Spleen (tissue), 11 donors: ENCODE results near the gene CDA. TPM values are rescaled to one million over a fixed set of nuclear protein-coding genes. Genes with fewer than 3 reads are reported as not detected.

Experiments used
- DNase-seq: peaks from one replicate; pipeline ENCODE4 v3.0.0-alpha.2; 2020
- H3K27ac ChIP-seq, 8 donors: fragments of 200-600 bp; sonication (generic) in 7 of 8; 1 replicate in 4 of 8; 2 replicates in 4 of 8; pipeline versions ENCODE4 v1.5.0 to v1.8.0; 2016 to 2021; ENCODE audit warnings: inconsistent platforms in 4 of 8, mild to moderate bottlenecking in 4 of 8, moderate library complexity in 1 of 8
- H3K27me3 ChIP-seq, 7 donors: fragments of 200-600 bp; sonication (generic) in 6 of 7; replicated peaks in 1 of 7; 1 replicate in 4 of 7; 2 replicates in 3 of 7; pipeline versions ENCODE4 v1.5.0 to v1.8.0; 2016 to 2021; ENCODE audit warnings: inconsistent platforms in 3 of 7, mild to moderate bottlenecking in 1 of 7
- H3K36me3 ChIP-seq, 6 donors: fragments of 200-600 bp; sonication (generic) in 5 of 6; 1 replicate in 4 of 6; 2 replicates in 2 of 6; pipeline versions ENCODE4 v1.5.0 to v1.8.0; 2016 to 2021; ENCODE audit warnings: inconsistent platforms in 2 of 6
- H3K4me1 ChIP-seq, 6 donors: fragments of 200-600 bp; sonication (generic) in 5 of 6; 1 replicate in 3 of 6; 2 replicates in 3 of 6; pipeline versions ENCODE4 v1.5.0 to v1.8.0; 2016 to 2021; ENCODE audit warnings: inconsistent platforms in 3 of 6
- H3K4me3 ChIP-seq, 8 donors: fragments of 200-600 bp; sonication (generic) in 7 of 8; 1 replicate in 4 of 8; 2 replicates in 4 of 8; pipeline versions ENCODE4 v1.5.0 to v1.8.0; 2016 to 2021; ENCODE audit warnings: inconsistent platforms in 4 of 8, mild to moderate bottlenecking in 4 of 8, moderate library complexity in 2 of 8
- H3K9me3 ChIP-seq, 8 donors: fragments of 200-600 bp; sonication (generic) in 7 of 8; 1 replicate in 4 of 8; 2 replicates in 4 of 8; pipeline versions ENCODE4 v1.5.0 to v1.8.0; 2016 to 2021; ENCODE audit warnings: inconsistent platforms in 4 of 8
- CTCF ChIP-seq, 11 experiments: fragments of 200-600 bp in 7 of 11; fragments of 450-650 bp in 4 of 11; sonication (generic) in 4 of 11; IDR thresholded peaks in 8 of 11; conservative IDR thresholded peaks in 3 of 11; 1 replicate in 7 of 11; 2 replicates in 4 of 11; pipeline versions ENCODE4 v1.4.0 to v1.8.0; 2016 to 2021; ENCODE audit warnings: antibody characterized with exemption in 11 of 11, inconsistent platforms in 4 of 11, mild to moderate bottlenecking in 1 of 11
- POLR2A ChIP-seq, 3 donors: fragments of 450-650 bp; IDR thresholded peaks; one replicate each; pipeline ENCODE4 v1.5.1; 2017; ENCODE audit warnings: antibody characterized with exemption in 3 of 3, mild to moderate bottlenecking in 1 of 3
- POLR2AphosphoS5 ChIP-seq, 3 donors: sonication (generic); formaldehyde crosslinking; IDR thresholded peaks; one replicate each; pipeline ENCODE4 v1.5.1; 2017; ENCODE audit warnings: antibody characterized with exemption in 3 of 3
- WGBS, 5 donors: extraction: QIAGEN DNeasy Blood & Tissue Kit in 3 of 5; methylation state at CpG; one replicate each; pipeline versions ENCODE4 v1.1.5 to v1.1.7; 2013 to 2018; 5-methylcytosine and 5-hydroxymethylcytosine counted together
- intact Hi-C: fragments of 100-400 bp; cut with DNase I; formaldehyde crosslinking; loops from one replicate; pipeline ENCODE4 v1.15.0; 2023; ENCODE audit warnings: low total_unique reads
- polyA plus RNA-seq, 3 donors: library from polyadenylated mRNA; stranded (reverse); fragments of 200-250 nt; gene quantifications; one replicate each; pipeline ENCODE4 v1.2.1, GENCODE V29; 2013
- total RNA-seq, 7 donors: library from RNA; depleted of rRNA in 3 of 7; stranded (reverse); fragments of >200 nt in 3 of 7; fragmentation: NEBNext Ultra II Directional in 4 of 7; extraction: Animal tissue kit (Norgen Biotek cat#: 25700) in 4 of 7; gene quantifications; one replicate each; pipeline versions ENCODE4 v1.1.0 to v1.2.1, GENCODE V29; 2016 to 2021
- donor health status: healthy with polysubstance abuse.
- donor health status: DM: no; HTN: no; CAD: no; lungs with moderate emphysema.
- donor health status: DM: no; HTN: no; CAD: no.
- donor health status: Bipolar disorder and iron deficiency.
- donor health status: healthy.
- donor health status: DM: no; HTN: no; CAD: no.
- donor health status: DM: yes; HTN: yes; CAD: no.

Gene CDA
- total and polyA plus RNA-seq, 10 donors, result 4.2 to 47.2 (median 15.6) TPM

GRCh38 chr1:20652300-20652699 lies 63.4 kb downstream of the CDA start:
- Histone ChIP-seq H3K27ac (no peak overlapping the region), H3K9me3 (no peaks in the 10 kb centered on the region), H3K27me3 (no peaks in the 10 kb centered on the region), H3K36me3 (peaks cover 2 to 100% (median 97%) of the 10 kb centered on the region in 6 donors), H3K4me3 (no peak overlapping the region), H3K4me1 (peaks cover 0 to 36% (median 9%) of the 10 kb centered on the region in 6 donors)
- DNase-seq, result no peak
- TF ChIP-seq POLR2AphosphoS5 (IDR thresholded peaks at IDR 0.05), result peak in 2 of 3 donors; percentile 28 to 61
- TF ChIP-seq POLR2A (IDR thresholded peaks at IDR 0.05), result no peak
- intact Hi-C loops, result no loop called here
- WGBS, 5 donors, result 93 to 98% (median 96%) methylated on average over 15 of the region's 15 CpGs

GRCh38 chr1:20654104-20654690 lies 65.3 kb downstream of the CDA start:
- 73 to 86% (median 75%) methylated on average over 19 to 20 of the region's 20 CpGs for WGBS, 5 donors
- Histone ChIP-seq H3K4me1 (peaks cover 4 to 55% (median 19%) of the 10 kb centered on the region in 6 donors), H3K27ac (peak overlapping the region in 5 of 8 donors; percentile 36 to 59 (median 50)), H3K9me3 (no peaks in the 10 kb centered on the region), H3K36me3 (peaks cover 2 to 100% (median 89%) of the 10 kb centered on the region in 6 donors), H3K4me3 (no peak overlapping the region), H3K27me3 (no peaks in the 10 kb centered on the region)
- intact Hi-C loops, result no loop called here
- DNase-seq, result no peak
- TF ChIP-seq POLR2AphosphoS5 (IDR thresholded peaks at IDR 0.05) (peak; percentile 10 to 59 (median 42)), POLR2A (IDR thresholded peaks at IDR 0.05) (no peak)

- WGBS, 5 donors, result 87 to 91% (median 87%) methylated on average over 12 of the region's 12 CpGs
- intact Hi-C loops, result no loop called here
- Histone ChIP-seq H3K27me3 (no peaks in the 10 kb centered on the region), H3K27ac (peak overlapping the region in 2 of 8 donors; percentile 58 to 89), H3K9me3 (no peaks in the 10 kb centered on the region), H3K36me3 (peaks cover 2 to 79% (median 64%) of the 10 kb centered on the region in 6 donors), H3K4me1 (peaks cover 21 to 81% (median 40%) of the 10 kb centered on the region in 6 donors), H3K4me3 (no peak overlapping the region)
- no peak for DNase-seq
- TF ChIP-seq CTCF (IDR thresholded peaks at IDR 0.05 in 8 of 11, conservative IDR thresholded peaks at IDR 0.05 in 3 of 11), result no peak
- no peak for TF ChIP-seq POLR2A (IDR thresholded peaks at IDR 0.05)
- TF ChIP-seq POLR2AphosphoS5 (IDR thresholded peaks at IDR 0.05), result peak in 2 of 3 donors; percentile 28 to 65
Observed at GRCh38 chr1:20657024-20657423, 68.1 kb downstream of the CDA start.

- Histone ChIP-seq H3K36me3 (peaks cover 2 to 66% (median 50%) of the 10 kb centered on the region in 6 donors), H3K27me3 (no peaks in the 10 kb centered on the region), H3K4me1 (peaks cover 24 to 94% (median 53%) of the 10 kb centered on the region in 6 donors), H3K4me3 (no peak overlapping the region), H3K9me3 (no peaks in the 10 kb centered on the region), H3K27ac (peak overlapping the region in 5 of 8 donors; percentile 45 to 89 (median 58))
- peak in 1 of 3 donors; percentile 7 for TF ChIP-seq POLR2AphosphoS5 (IDR thresholded peaks at IDR 0.05)
- no peak for TF ChIP-seq POLR2A (IDR thresholded peaks at IDR 0.05)
- intact Hi-C loops, result no loop called here
- no peak for DNase-seq
- 70 to 79% (median 72%) methylated on average over 16 of the region's 16 CpGs for WGBS, 5 donors
Observed at GRCh38 chr1:20658166-20658915, 69.4 kb downstream of the CDA start.

- Histone ChIP-seq H3K27me3 (no peaks in the 10 kb centered on the region), H3K36me3 (peaks cover 0 to 46% (median 30%) of the 10 kb centered on the region in 6 donors), H3K4me1 (peaks cover 24 to 93% (median 55%) of the 10 kb centered on the region in 6 donors), H3K27ac (peak overlapping the region; percentile 79 to 92 (median 88)), H3K9me3 (no peaks in the 10 kb centered on the region), H3K4me3 (peak overlapping the region; percentile 81 to 99 (median 93))
- intact Hi-C loops, result no loop called here
- DNase-seq, result no peak
- TF ChIP-seq CTCF (IDR thresholded peaks at IDR 0.05 in 8 of 11, conservative IDR thresholded peaks at IDR 0.05 in 3 of 11) (no peak), POLR2AphosphoS5 (IDR thresholded peaks at IDR 0.05) (no peak), POLR2A (IDR thresholded peaks at IDR 0.05) (no peak)
- 20 to 28% (median 25%) methylated on average over 3 of the region's 3 CpGs for WGBS, 5 donors
Observed at GRCh38 chr1:20660363-20660762, 71.5 kb downstream of the CDA start.
